Loucy (cell line): ENCODE results near the gene FCHSD2.

Experiments
- EZH2phosphoT487 ChIP-seq: fragments of 200-600 bp; IDR thresholded peaks from 2 replicates; pipeline ENCODE4 v1.6.1; 2018; ENCODE audit warnings: antibody characterized with exemption, mild to moderate bottlenecking, moderate library complexity, borderline replicate concordance
- TF ChIP-seq, protein P1 (sequence below): fragments of 200-600 bp; sonication (generic); conservative IDR thresholded peaks from 2 replicates; pipeline ENCODE4 v1.5.1; 2014; ENCODE audit warnings: mild to moderate bottlenecking, antibody characterized with exemption, low read length

DNA sequence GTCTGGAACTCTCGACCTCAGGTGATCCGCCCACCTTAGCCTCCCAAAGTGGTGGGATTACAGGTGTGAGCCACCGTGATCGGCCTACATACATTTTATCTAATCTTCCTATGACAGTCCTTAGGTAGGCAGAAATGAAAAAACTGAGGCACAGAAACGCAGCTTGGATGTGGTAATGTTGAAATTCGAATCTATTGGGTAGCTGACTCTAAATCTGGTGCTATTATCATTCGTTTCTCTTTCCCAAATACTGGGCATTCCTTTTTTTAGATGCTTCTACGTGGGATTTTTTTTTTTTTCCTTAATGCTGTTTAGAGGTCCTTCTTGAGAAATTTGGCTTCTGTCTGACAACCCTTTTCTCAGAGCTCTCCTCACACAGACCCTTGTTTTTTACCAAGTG, 41.5 kb downstream of the FCHSD2 start:
- TF ChIP-seq, protein P1, sequence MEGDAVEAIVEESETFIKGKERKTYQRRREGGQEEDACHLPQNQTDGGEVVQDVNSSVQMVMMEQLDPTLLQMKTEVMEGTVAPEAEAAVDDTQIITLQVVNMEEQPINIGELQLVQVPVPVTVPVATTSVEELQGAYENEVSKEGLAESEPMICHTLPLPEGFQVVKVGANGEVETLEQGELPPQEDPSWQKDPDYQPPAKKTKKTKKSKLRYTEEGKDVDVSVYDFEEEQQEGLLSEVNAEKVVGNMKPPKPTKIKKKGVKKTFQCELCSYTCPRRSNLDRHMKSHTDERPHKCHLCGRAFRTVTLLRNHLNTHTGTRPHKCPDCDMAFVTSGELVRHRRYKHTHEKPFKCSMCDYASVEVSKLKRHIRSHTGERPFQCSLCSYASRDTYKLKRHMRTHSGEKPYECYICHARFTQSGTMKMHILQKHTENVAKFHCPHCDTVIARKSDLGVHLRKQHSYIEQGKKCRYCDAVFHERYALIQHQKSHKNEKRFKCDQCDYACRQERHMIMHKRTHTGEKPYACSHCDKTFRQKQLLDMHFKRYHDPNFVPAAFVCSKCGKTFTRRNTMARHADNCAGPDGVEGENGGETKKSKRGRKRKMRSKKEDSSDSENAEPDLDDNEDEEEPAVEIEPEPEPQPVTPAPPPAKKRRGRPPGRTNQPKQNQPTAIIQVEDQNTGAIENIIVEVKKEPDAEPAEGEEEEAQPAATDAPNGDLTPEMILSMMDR: no peak
- no peak for TF ChIP-seq EZH2phosphoT487
